Sciatic nerve (tissue), 2 donors: ENCODE measurements around the gene TCP1. TPM values are rescaled to one million over a fixed set of nuclear protein-coding genes. Genes with fewer than 3 reads are reported as not detected.
A peak's percentile ranks its signal among the peaks of the same experiment; 100 is the strongest.
"Not testable (repeated sequence)": the region's sequence is repeated elsewhere in the genome, so short reads cannot be mapped to it uniquely, and the experiment has no call there.

Experiments
- ATAC-seq: fragments of 200-7000 bp; cut with Tn5 transposase; one replicate; pipeline ENCODE4 v1.9.1; 2020; ENCODE audit warnings: mild to moderate bottlenecking, moderate library complexity
- DNase-seq: peaks from one replicate; pipeline ENCODE4 v3.0.0-alpha.2; 2020; ENCODE audit warnings: low spot score
- intact Hi-C: fragments of 100-400 bp; cut with DNase I; formaldehyde crosslinking; loops from one replicate; pipeline ENCODE4 v1.14.2; 2022
- total RNA-seq: library from RNA; stranded (reverse); fragmentation: NEBNext Ultra II Directional; extraction: Animal tissue kit (Norgen Biotek cat#: 25700); gene quantifications from one replicate; pipeline ENCODE4 v1.2.1, GENCODE V29; 2021
- donor health status: DM: no; HTN: no; CAD: no.
- donor health status: DM: no; HTN: no; CAD: no.

The TCP1 gene
- total RNA-seq, 1 donor from 2014 or later, result 107 TPM

- DNase-seq, result no peak
- intact Hi-C loops, result no loop called here
- ATAC-seq, result no peak
Measured at GRCh38 chr6:159819098-159819497, 29.7 kb upstream of the TCP1 start.

GRCh38 chr6:159817951-159818739, 28.7 kb upstream of the TCP1 start:
- DNase-seq, result no peak
- no peak for ATAC-seq
- intact Hi-C loops, result no loop called here

GRCh38 chr6:159816775-159817174, 27.4 kb upstream of the TCP1 start:
- intact Hi-C loops, ATAC-seq, DNase-seq: not testable (repeated sequence)

GRCh38 chr6:159815410-159815809, 26.0 kb upstream of the TCP1 start:
- ATAC-seq, result no peak
- DNase-seq, result no peak
- intact Hi-C loops, result no loop called here

GRCh38 chr6:159813781-159814180, 24.4 kb upstream of the TCP1 start:
- intact Hi-C loops, result no loop called here
- no peak for DNase-seq
- no peak for ATAC-seq

GRCh38 chr6:159809149-159809548, 19.7 kb upstream of the TCP1 start:
- ATAC-seq (no peak), DNase-seq (no peak)
- intact Hi-C loops, result no loop called here

- intact Hi-C loops, result no loop called here
- ATAC-seq (no peak), DNase-seq (no peak)
Measured at GRCh38 chr6:159808647-159809046, 19.2 kb upstream of the TCP1 start.

GRCh38 chr6:159807150-159807858, 17.9 kb upstream of the TCP1 start:
- no peak for DNase-seq
- no peak for ATAC-seq
- intact Hi-C loops, result no loop called here

- DNase-seq (no peak), ATAC-seq (no peak)
- intact Hi-C loops, result no loop called here
Measured at GRCh38 chr6:159806021-159806458, 16.6 kb upstream of the TCP1 start.

GRCh38 chr6:159805440-159806020, 16.1 kb upstream of the TCP1 start:
- no peak for ATAC-seq
- no peak for DNase-seq
- intact Hi-C loops, result no loop called here

- DNase-seq (no peak), ATAC-seq (no peak)
- intact Hi-C loops, result no loop called here
Measured at GRCh38 chr6:159804504-159804903, 15.1 kb upstream of the TCP1 start.

GRCh38 chr6:159801935-159802334, 12.5 kb upstream of the TCP1 start:
- no peak for DNase-seq
- no peak for ATAC-seq
- intact Hi-C loops, result no loop called here

GRCh38 chr6:159800141-159800865, 10.9 kb upstream of the TCP1 start, which contains the start of gene PNLDC1:
Gene PNLDC1 (plus strand): TSS chr6:159800276. CDS start chr6:159800308, 32 bp downstream.
- no peak for DNase-seq
- intact Hi-C loops, result no loop called here
- ATAC-seq, result no peak

GRCh38 chr6:159797554-159797953, 8.2 kb upstream of the TCP1 start:
- no peak for ATAC-seq
- no peak for DNase-seq
- intact Hi-C loops, result no loop called here

GRCh38 chr6:159794976-159795375, 5.6 kb upstream of the TCP1 start:
- DNase-seq, ATAC-seq, intact Hi-C loops: not testable (repeated sequence)

GRCh38 chr6:159790956-159791598, 1.7 kb upstream of the TCP1 start:
- peak; percentile 65 for DNase-seq
- no peak for ATAC-seq
- intact Hi-C loops, result no loop called here

GRCh38 chr6:159790149-159790955, 950 bp upstream of the TCP1 start, which contains the start of gene MRPL18:
Gene MRPL18 (plus strand): TSS chr6:159790467. CDS start chr6:159790588, 121 bp downstream.
- intact Hi-C loops, result no loop called here
- ATAC-seq (peak; percentile 97), DNase-seq (peak; percentile 95)
